T-helper 22 cell (primary cell): ENCODE measurements around the gene DSTYK.

ENCODE experiments used
- DNase-seq: peaks from one replicate; pipeline ENCODE4 v3.0.0-alpha.2; 2020; ENCODE audit warnings: low read depth

The DSTYK gene

GRCh38 chr1:205211169-205211838 lies at the start of gene DSTYK:
DSTYK (minus strand) TSS chr1:205211702; CDS start chr1:205211535, 167 bp downstream.
- DNase-seq = peak; percentile 81

GRCh38 chr1:205259998-205260397 lies 48.5 kb upstream of the DSTYK start:
- DNase-seq = no peak

- DNase-seq = no peak
Observed at GRCh38 chr1:205259324-205259832, 47.9 kb upstream of the DSTYK start.

GRCh38 chr1:205258719-205259118 lies 47.2 kb upstream of the DSTYK start:
- no peak for DNase-seq

DNA sequence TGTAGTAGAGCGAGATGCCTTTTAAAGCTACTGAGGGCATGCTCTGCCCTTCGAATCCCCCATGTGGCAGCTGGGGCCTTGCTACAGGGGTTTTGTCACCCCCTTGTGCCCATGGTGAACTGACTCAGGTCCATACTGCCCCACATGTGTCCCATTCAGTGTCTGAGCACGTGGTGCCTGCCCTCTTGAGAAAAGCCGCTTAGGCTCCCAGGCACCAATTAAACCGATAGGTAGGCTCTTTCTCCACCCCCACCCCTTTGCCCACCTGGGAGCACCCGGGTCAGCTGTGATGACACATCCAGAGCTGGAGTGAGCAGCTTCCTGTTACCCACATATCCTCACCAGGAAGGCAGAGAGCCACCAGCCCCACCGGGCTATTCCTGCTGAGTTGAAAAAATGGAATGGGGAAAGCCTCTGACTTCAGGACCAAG lies 46.8 kb upstream of the DSTYK start:
- no peak for DNase-seq

GRCh38 chr1:205257735-205258134 lies 46.2 kb upstream of the DSTYK start:
- DNase-seq = no peak

DNA sequence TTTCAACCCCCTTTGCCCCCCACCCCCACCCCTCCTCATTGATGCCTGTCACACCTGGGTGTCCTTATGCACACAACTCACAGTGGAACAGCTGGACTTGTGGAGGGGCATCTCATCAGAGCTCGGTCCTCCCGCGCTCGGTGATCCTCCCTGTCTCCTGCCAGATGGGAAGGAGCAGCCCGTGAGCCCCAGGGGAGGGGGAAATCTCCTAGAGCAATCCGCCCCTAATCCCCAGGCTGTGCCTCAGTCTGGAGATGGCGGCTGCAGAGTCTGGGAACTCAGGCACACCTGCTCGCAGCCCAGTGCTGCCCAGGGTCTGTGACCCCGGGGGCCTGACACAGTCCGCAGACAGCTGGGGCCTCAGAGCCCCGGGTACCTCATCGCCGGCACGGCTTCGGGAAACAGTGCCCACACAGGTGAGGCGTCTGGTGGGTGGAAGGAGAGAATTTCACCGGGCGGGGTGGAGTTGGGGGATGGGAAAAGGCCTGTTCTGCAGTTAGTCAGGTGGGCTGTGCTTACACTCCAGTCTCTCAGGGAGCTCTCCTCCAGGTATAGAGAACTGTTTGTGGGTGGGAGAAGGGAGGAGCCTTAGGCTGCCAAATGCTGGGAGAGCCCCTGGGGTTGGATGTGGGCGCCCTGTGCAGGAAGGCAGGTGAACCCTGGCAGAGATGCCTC lies 45.6 kb upstream of the DSTYK start:
- no peak for DNase-seq

- peak; percentile 43 for DNase-seq
Observed at GRCh38 chr1:205255941-205256780, 44.7 kb upstream of the DSTYK start.

DNA sequence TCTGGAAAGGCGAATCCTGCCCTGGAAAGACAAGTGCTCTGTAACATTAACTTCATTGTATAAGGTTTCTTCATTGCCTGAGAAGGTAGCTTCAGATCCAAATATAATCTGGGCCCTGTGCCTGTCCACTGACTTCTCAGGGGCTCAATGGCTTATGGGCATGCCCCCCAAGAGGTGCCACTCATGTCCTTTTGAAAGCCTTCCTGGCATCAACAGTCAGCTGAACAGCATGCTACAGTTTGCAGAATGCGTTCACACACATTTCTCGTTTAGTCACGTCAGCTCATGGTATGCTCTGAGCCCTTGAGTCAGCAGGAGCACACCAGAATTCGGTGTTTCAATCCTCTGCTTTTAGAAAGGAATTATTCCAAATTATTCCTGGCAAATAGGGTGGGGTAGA lies 40.1 kb upstream of the DSTYK start:
- DNase-seq = no peak

DNA sequence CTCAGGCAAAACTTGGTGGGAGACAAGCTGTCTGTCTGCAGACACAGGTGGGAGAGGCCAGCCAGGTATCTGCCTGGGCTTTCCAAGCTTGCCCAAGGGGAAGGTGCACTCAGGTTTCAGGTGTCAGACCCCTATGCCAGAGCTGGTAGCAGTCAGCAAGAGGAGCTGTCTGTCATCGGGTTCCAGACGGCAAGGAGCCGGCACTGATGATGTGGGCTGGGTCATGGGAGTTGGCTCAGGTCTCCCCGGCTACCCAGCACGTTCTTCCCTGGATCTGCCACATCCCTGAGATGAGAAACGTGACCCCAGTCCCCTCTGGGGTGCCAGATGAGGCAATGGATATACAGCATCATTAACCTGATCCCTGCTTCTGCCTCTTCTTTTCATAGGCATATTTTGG lies 39.2 kb upstream of the DSTYK start:
- DNase-seq = no peak

- no peak for DNase-seq
Observed at GRCh38 chr1:205249651-205250050, 38.1 kb upstream of the DSTYK start.

- no peak for DNase-seq
Observed at GRCh38 chr1:205248793-205249601, 37.5 kb upstream of the DSTYK start.

- no peak for DNase-seq
Observed at GRCh38 chr1:205247130-205247921, 35.8 kb upstream of the DSTYK start.

DNA sequence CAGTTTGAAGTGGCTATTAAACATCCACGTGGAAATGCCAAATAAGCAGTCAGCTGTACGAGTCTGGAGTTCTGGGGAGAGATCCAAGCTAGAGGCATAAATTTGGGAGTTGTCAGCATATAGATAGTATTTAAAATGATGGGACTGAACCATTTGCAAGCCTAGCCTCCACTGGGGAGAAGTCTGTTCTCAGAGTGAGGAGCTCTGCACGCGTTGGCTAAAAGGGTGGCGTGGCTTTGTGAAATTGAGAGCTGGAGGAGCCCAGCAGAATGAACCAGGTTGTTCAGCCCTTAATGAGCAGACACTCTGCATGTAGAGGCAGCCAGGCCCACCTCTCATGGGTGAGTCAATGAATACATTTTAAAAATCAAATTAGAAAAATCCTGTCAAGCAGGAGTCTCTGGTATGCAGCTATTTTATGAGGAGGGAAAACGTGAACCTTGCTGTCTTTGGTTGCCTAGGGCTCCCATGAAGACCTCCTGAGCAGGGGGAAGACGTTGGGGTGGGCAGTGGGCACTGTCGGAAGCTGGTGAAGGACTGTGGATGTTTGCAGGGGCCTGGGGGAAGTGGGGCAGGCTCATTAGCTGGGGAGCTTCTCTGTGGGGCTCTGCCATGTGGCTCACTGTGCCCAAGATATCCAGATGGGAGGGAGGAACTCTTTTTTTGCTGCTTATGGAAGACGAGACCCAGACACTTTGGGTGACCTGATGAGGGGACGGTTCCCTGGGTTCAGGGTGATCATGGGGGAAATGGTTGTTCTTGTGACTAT lies 35.0 kb upstream of the DSTYK start:
- DNase-seq = no peak

DNA sequence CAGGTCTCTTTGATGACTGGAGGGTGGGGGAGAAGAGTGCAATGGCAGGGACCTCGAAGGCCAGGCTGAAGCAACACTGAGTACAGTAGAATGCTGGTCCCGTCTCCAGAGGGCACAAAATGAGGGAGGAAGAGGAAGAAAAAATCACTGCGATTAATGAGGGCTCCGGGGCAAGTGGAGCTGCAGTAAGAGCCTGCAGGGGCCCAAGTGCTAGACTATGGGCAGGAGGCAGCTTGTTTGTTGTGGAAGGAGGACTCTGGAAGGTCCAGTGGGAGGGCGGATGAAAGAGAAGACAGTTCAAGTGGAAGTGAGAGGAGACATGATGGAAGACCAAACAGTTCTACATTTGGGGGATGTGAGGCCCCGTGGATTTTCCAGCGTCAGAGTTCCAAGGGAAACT lies 33.6 kb upstream of the DSTYK start:
- no peak for DNase-seq

GRCh38 chr1:205244384-205244783 lies 32.9 kb upstream of the DSTYK start:
- no peak for DNase-seq

DNA sequence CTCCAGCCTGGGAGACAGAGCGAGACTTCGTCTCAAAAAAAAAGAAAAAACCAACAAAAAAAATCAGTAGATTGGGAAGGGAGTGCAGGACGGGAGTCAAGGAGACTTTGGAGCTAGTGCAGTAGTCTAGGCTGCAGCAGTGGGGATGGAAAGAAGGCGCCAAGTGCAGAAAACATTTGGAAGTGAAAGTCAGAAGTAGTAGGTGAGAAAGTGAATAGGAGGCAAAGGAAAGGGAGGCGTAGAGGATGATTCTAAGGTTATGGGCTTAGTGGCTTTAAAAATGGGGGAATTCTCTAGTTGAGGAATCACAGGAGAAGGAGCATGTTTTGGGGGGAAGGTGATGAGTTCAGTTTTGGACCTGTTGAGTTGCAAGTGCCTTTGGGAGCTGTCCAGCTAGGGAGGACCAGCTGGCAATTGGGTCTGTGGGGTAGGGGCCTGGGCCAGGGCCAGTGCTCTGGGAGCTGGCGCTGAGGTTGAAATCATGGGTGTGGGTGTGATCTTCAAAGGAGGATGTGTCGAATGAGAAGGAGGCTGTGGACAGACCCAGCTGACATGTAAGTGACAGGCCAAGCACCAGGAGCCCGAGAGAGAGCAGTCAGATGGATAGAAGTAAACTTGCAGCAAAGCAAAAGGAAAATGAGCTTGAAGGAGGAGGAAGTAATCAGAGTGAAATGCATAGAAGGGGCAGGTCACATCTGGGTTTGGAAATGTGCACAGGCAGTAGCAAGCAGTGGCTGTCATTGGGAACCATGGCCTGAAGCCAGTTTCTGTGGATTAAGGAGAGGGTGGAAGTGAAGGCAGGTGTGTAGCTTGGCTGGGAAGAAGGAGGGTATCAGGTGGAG lies 32.1 kb upstream of the DSTYK start:
- DNase-seq = no peak

GRCh38 chr1:205241366-205242030 lies 30.0 kb upstream of the DSTYK start:
- no peak for DNase-seq

- no peak for DNase-seq
Observed at GRCh38 chr1:205240569-205240968, 29.1 kb upstream of the DSTYK start.
